Muscle layer of duodenum (tissue), 2 donors: ENCODE measurements around the gene GPC2.
"Not testable (repeated sequence)": the region's sequence is repeated elsewhere in the genome, so short reads cannot be mapped to it uniquely, and the experiment has no call there.

Source experiments
- H3K27ac ChIP-seq: one replicate; pipeline ENCODE4 v1.7.0; 2013; ENCODE audit warnings: mild to moderate bottlenecking, low read length
- H3K27me3 ChIP-seq: one replicate; pipeline ENCODE4 v1.7.0; 2013; ENCODE audit warnings: low read depth, mild to moderate bottlenecking, control low read depth, low read length
- H3K36me3 ChIP-seq, 2 donors: one replicate each; pipeline ENCODE4 v1.7.0; 2013; ENCODE audit warnings: low read length in 2 of 2, control low read depth in 1 of 2, mild to moderate bottlenecking in 1 of 2; ENCODE audit not compliant: insufficient read depth in 2 of 2, control insufficient read depth in 1 of 2
- H3K4me1 ChIP-seq, 2 donors: one replicate each; pipeline ENCODE4 v1.7.0; 2013; ENCODE audit warnings: low read length in 2 of 2, mild to moderate bottlenecking in 2 of 2, control low read depth in 1 of 2, moderate library complexity in 1 of 2; ENCODE audit not compliant: insufficient read depth in 2 of 2, control insufficient read depth in 1 of 2
- H3K4me3 ChIP-seq, 2 donors: one replicate each; pipeline ENCODE4 v1.7.0; 2013; ENCODE audit warnings: low read length in 2 of 2, low read depth in 1 of 2, mild to moderate bottlenecking in 1 of 2
- H3K9me3 ChIP-seq, 2 donors: one replicate each; pipeline ENCODE4 v1.7.0; 2013; ENCODE audit warnings: low read length in 2 of 2, control low read depth in 1 of 2, mild to moderate bottlenecking in 1 of 2; ENCODE audit not compliant: control insufficient read depth in 1 of 2
- donor health status: healthy.

GPC2 gene

DNA sequence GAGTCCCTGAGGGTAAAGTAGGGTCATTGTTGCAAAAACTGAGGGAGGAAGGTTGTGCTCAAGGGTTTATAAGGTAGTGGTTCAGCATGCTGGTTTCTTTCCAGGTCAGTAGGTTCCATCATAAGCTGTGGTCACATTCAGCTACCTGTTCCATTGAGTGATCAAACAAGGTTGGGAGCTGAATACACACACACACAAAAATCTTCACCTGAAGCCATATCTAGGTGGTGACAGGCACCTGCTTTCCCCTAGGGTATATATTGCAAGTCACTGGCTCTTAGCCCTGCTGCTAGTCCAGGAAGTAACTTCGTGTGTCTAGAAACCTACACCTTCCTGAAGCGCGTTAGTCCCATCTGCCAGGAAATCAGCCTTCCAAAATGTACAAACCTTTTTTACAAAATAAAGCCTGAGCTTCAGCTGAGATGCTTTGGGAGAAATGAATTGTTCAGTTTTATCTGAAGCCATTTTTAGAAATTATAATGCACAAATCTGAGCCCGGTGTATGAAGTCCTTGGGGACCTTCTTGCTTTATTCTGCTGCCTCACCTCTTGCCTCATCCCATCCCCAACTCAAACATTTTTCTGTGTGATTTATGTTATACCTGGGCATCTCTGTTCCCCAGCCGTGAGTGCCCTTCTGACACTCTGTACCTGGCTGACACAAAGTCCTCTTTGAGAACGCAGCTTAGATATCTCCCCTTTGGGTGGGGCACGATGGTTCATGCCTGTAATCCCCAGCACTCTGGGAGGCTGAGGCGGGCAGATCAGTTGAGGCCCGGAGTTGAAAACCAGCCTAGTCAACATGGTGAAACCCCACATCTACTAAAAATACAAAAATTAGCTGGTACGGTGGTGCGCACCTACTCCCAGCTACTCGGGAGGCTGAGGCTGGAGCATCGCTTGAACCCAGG is 39.1 kb downstream of the GPC2 start:
- Histone ChIP-seq H3K4me3 (no peak overlapping the region), H3K36me3 (no peaks in the 10 kb centered on the region), H3K9me3 (no peaks in the 10 kb centered on the region), H3K27ac (peak overlapping the region; percentile 36), H3K4me1 (no peaks in the 10 kb centered on the region), H3K27me3 (no peaks in the 10 kb centered on the region)

- no peak overlapping the region for H3K27ac ChIP-seq
- no peaks in the 10 kb centered on the region for H3K9me3 ChIP-seq
- peaks cover 0 to 12% of the 10 kb centered on the region in 2 donors for H3K4me1 ChIP-seq
- no peaks in the 10 kb centered on the region for H3K27me3 ChIP-seq
- no peaks in the 10 kb centered on the region for H3K36me3 ChIP-seq
- no peak overlapping the region for H3K4me3 ChIP-seq
Observed at GRCh38 chr7:100132697-100133151, 44.5 kb downstream of the GPC2 start.

- no peaks in the 10 kb centered on the region for H3K27me3 ChIP-seq
- H3K9me3 ChIP-seq = no peaks in the 10 kb centered on the region
- no peak overlapping the region for H3K4me3 ChIP-seq
- H3K4me1 ChIP-seq = peaks cover 0 to 12% of the 10 kb centered on the region in 2 donors
- no peak overlapping the region for H3K27ac ChIP-seq
- H3K36me3 ChIP-seq = no peaks in the 10 kb centered on the region
Observed at GRCh38 chr7:100132126-100132525, 45.1 kb downstream of the GPC2 start.

- peaks cover 0 to 3% of the 10 kb centered on the region in 2 donors for H3K36me3 ChIP-seq
- H3K4me3 ChIP-seq = peak overlapping the region in 1 of 2 donors; percentile 33
- peaks cover 0 to 18% of the 10 kb centered on the region in 2 donors for H3K4me1 ChIP-seq
- no peaks in the 10 kb centered on the region for H3K27me3 ChIP-seq
- no peaks in the 10 kb centered on the region for H3K9me3 ChIP-seq
- peak overlapping the region; percentile 5 for H3K27ac ChIP-seq
Observed at GRCh38 chr7:100130608-100131453, 46.4 kb downstream of the GPC2 start.

DNA sequence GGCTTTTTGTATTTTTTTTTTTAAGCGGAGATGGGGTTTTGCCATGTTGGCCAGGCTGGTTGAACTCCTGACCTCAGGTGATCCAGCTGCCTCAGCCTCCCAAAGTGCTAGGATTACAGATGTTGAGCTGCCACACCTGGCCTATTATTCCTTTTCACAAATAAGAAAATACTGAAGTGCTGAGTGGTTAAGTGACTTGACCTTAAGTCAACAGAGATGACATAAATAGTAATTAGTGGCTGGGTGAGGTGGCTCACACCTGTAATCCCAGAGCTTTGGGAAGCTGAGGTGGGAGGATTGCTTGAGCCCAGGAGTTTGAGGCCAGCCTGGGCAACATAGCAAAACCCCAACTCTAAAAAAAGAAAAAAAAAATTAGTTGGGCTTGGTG is 47.0 kb downstream of the GPC2 start:
- H3K27me3 ChIP-seq, H3K4me3 ChIP-seq, H3K9me3 ChIP-seq, H3K36me3 ChIP-seq: not testable (repeated sequence)
- Histone ChIP-seq H3K4me1 (peaks cover 2 to 18% of the 10 kb centered on the region in 2 donors), H3K27ac (peak overlapping the region; percentile 5)

DNA sequence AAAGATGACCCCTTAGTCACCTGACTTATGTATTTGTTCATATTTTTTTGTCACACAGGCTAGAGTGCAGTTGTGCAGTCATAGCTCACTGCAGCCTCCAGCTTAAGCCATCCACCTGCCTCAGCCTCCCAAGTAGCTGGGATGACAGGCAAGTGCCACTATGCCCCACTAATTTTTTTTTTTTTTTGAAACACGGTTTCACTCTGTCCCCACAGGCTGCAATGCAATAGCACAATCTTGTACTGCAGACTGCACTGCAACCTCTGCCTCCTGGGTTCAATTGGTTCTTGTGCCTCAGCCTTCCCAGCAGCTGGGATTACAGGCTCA is 48.6 kb downstream of the GPC2 start:
- Histone ChIP-seq H3K4me3 (no peak overlapping the region), H3K4me1 (peaks cover 7 to 18% of the 10 kb centered on the region in 2 donors), H3K36me3 (peaks cover 0 to 3% of the 10 kb centered on the region in 2 donors), H3K9me3 (no peaks in the 10 kb centered on the region), H3K27me3 (no peaks in the 10 kb centered on the region), H3K27ac (no peak overlapping the region)

- Histone ChIP-seq H3K36me3 (peaks cover 0 to 3% of the 10 kb centered on the region in 2 donors), H3K9me3 (no peaks in the 10 kb centered on the region), H3K4me1 (peaks cover 7 to 18% of the 10 kb centered on the region in 2 donors), H3K4me3 (peak overlapping the region; percentile 91 to 93), H3K27ac (no peak overlapping the region), H3K27me3 (no peaks in the 10 kb centered on the region)
Observed at GRCh38 chr7:100127866-100128636, 49.1 kb downstream of the GPC2 start.

GRCh38 chr7:100126931-100127865 is 50.0 kb downstream of the GPC2 start, which contains the start of gene MBLAC1:
TSS of gene MBLAC1 (plus strand) at chr7:100126967. CDS start at chr7:100127396, 429 bp downstream.
- Histone ChIP-seq H3K4me1 (peaks cover 7 to 18% of the 10 kb centered on the region in 2 donors), H3K9me3 (no peaks in the 10 kb centered on the region), H3K27ac (peak within 1 kb of the TSS; percentile 96), H3K27me3 (no peaks in the 10 kb centered on the region), H3K36me3 (peaks cover 0 to 3% of the 10 kb centered on the region in 2 donors), H3K4me3 (peak within 1 kb of the TSS; percentile 91 to 93)

GRCh38 chr7:100126239-100126930 is 50.8 kb downstream of the GPC2 start:
- peaks cover 0 to 3% of the 10 kb centered on the region in 2 donors for H3K36me3 ChIP-seq
- peaks cover 7 to 18% of the 10 kb centered on the region in 2 donors for H3K4me1 ChIP-seq
- peak overlapping the region; percentile 91 to 93 for H3K4me3 ChIP-seq
- H3K27me3 ChIP-seq = no peaks in the 10 kb centered on the region
- no peaks in the 10 kb centered on the region for H3K9me3 ChIP-seq
- peak overlapping the region; percentile 96 for H3K27ac ChIP-seq
